Mesothelial cell of epicardium (in vitro differentiated cells): Measurements from ENCODE around the gene MYO16. TPM values are rescaled to one million over a fixed set of nuclear protein-coding genes. Genes with fewer than 3 reads are reported as not detected.

Experiments
- DNase-seq, 2 experiments: peaks; one replicate each; pipeline ENCODE4 v3.0.0; 2021; ENCODE audit warnings: low spot score in 2 of 2; ENCODE audit not compliant: unreplicated experiment in 2 of 2
- H3K27ac Mint-ChIP-seq: 2 replicates; pipeline ENCODE4 v1.8.0; 2021; ENCODE audit warnings: mixed read lengths
- H3K27me3 Mint-ChIP-seq: 2 replicates; pipeline ENCODE4 v1.8.0; 2021; ENCODE audit warnings: low read depth, mixed read lengths
- H3K36me3 Mint-ChIP-seq: 2 replicates; pipeline ENCODE4 v1.8.0; 2021; ENCODE audit warnings: mixed read lengths
- H3K4me1 Mint-ChIP-seq: 2 replicates; pipeline ENCODE4 v1.8.0; 2021; ENCODE audit warnings: mixed read lengths
- H3K4me3 Mint-ChIP-seq: 2 replicates; pipeline ENCODE4 v1.8.0; 2021; ENCODE audit warnings: mild to moderate bottlenecking, moderate library complexity, mixed read lengths
- H3K9me3 Mint-ChIP-seq: 2 replicates; pipeline ENCODE4 v1.8.0; 2021; ENCODE audit warnings: mixed read lengths
- CTCF ChIP-seq: fragments of 200-600 bp; sonication (generic); IDR thresholded peaks from one replicate; pipeline ENCODE4 v1.5.0; 2021; ENCODE audit warnings: antibody characterized with exemption; ENCODE audit not compliant: unreplicated experiment
- total RNA-seq: library from RNA; stranded (reverse); gene quantifications from 3 replicates; pipeline ENCODE4 v1.2.1, GENCODE V29; 2021

Gene MYO16
- total RNA-seq, 1 donor from 2014 or later, result 0.07 TPM

- Mint-ChIP-seq H3K9me3 (no peaks in the 10 kb centered on the region), H3K27me3 (no peaks in the 10 kb centered on the region), H3K36me3 (no peaks in the 10 kb centered on the region), H3K4me1 (peaks cover 17% of the 10 kb centered on the region), H3K4me3 (no peak overlapping the region), H3K27ac (no peak overlapping the region)
- no peak for TF ChIP-seq CTCF
- no peak for DNase-seq
Measured at GRCh38 chr13:108950333-108951010, 321.1 kb downstream of the MYO16 start.

GRCh38 chr13:108955741-108956140, 326.3 kb downstream of the MYO16 start:
- TF ChIP-seq CTCF, result no peak
- no peak for DNase-seq
- Mint-ChIP-seq H3K27ac (no peak overlapping the region), H3K4me3 (no peak overlapping the region), H3K9me3 (no peaks in the 10 kb centered on the region), H3K27me3 (peaks cover 1% of the 10 kb centered on the region), H3K36me3 (no peaks in the 10 kb centered on the region), H3K4me1 (peaks cover 13% of the 10 kb centered on the region)

- H3K27ac Mint-ChIP-seq, result peak overlapping the region; percentile 87
- H3K9me3 Mint-ChIP-seq, result no peaks in the 10 kb centered on the region
- peaks cover 1% of the 10 kb centered on the region for H3K27me3 Mint-ChIP-seq
- DNase-seq, result no peak
- H3K4me1 Mint-ChIP-seq, result peaks cover 25% of the 10 kb centered on the region
- no peak for TF ChIP-seq CTCF
- H3K4me3 Mint-ChIP-seq, result no peak overlapping the region
- H3K36me3 Mint-ChIP-seq, result no peaks in the 10 kb centered on the region
Measured at GRCh38 chr13:108957369-108958012, 328.1 kb downstream of the MYO16 start.

- Mint-ChIP-seq H3K27ac (peak overlapping the region; percentile 87), H3K4me1 (peaks cover 29% of the 10 kb centered on the region), H3K27me3 (peaks cover 1% of the 10 kb centered on the region), H3K4me3 (no peak overlapping the region), H3K9me3 (no peaks in the 10 kb centered on the region), H3K36me3 (no peaks in the 10 kb centered on the region)
- TF ChIP-seq CTCF, result no peak
- no peak for DNase-seq
Measured at GRCh38 chr13:108958013-108958376, 328.6 kb downstream of the MYO16 start.

- H3K27ac Mint-ChIP-seq, result no peak overlapping the region
- H3K4me3 Mint-ChIP-seq, result no peak overlapping the region
- no peak for DNase-seq
- no peaks in the 10 kb centered on the region for H3K9me3 Mint-ChIP-seq
- H3K27me3 Mint-ChIP-seq, result peaks cover 1% of the 10 kb centered on the region
- TF ChIP-seq CTCF, result no peak
- H3K4me1 Mint-ChIP-seq, result peaks cover 41% of the 10 kb centered on the region
- H3K36me3 Mint-ChIP-seq, result no peaks in the 10 kb centered on the region
Measured at GRCh38 chr13:108959234-108959633, 329.8 kb downstream of the MYO16 start.
